A549 (cell line): ENCODE measurements around the gene ABHD5.

Experiments used
- BHLHE40 ChIP-seq: IDR thresholded peaks from 2 replicates; pipeline ENCODE4 v1.6.1; 2012; ENCODE audit warnings: low read depth, low read length, inconsistent platforms
- CBX8 ChIP-seq: fragments of 200-600 bp; sonication (generic); IDR thresholded peaks from 2 replicates; pipeline ENCODE4 v1.6.1; 2016
- CEBPB ChIP-seq, 2 experiments: fragments of >200 bp in 1 of 2; sonication (Bioruptor Twin) in 1 of 2; formaldehyde crosslinking in 1 of 2; IDR thresholded peaks; 2 replicates each; pipeline ENCODE4 v1.6.1; 2012 to 2016
- CTCF ChIP-seq: fragments of >200 bp; sonication (Bioruptor Twin); formaldehyde crosslinking; IDR thresholded peaks from 3 replicates; pipeline ENCODE4 v1.5.1; 2016
- ELK1 ChIP-seq: fragments of 150-350 bp; IDR thresholded peaks from 2 replicates; pipeline ENCODE4 v1.6.1; 2014; ENCODE audit warnings: low read depth, mild to moderate bottlenecking, low read length
- EP300 ChIP-seq, 2 experiments: fragments of >200 bp; sonication (Bioruptor Twin); formaldehyde crosslinking; IDR thresholded peaks; 2 replicates in 1 of 2; 3 replicates in 1 of 2; pipeline ENCODE4 v1.6.1; 2016 to 2017
- GATA3 ChIP-seq: IDR thresholded peaks from 2 replicates; pipeline ENCODE4 v1.6.1; 2012; ENCODE audit warnings: borderline replicate concordance
- KDM5A ChIP-seq: fragments of 200-600 bp; sonication (generic); IDR thresholded peaks from 2 replicates; pipeline ENCODE4 v1.6.1; 2016; ENCODE audit warnings: antibody characterized with exemption, mild to moderate bottlenecking
- POLR2A ChIP-seq: IDR thresholded peaks from 2 replicates; pipeline ENCODE4 v1.6.1; 2012; ENCODE audit warnings: mild to moderate bottlenecking, low read length
- REST ChIP-seq: fragments of 200-600 bp; sonication (generic); IDR thresholded peaks from 2 replicates; pipeline ENCODE4 v1.6.1; 2016; ENCODE audit warnings: antibody characterized with exemption, mild to moderate bottlenecking, moderate library complexity
- RFX5 ChIP-seq: fragments of 450-650 bp; IDR thresholded peaks from 2 replicates; pipeline ENCODE4 v1.7.1; 2014; ENCODE audit warnings: antibody characterized with exemption, mild to moderate bottlenecking, moderate library complexity
- TP53 ChIP-seq: fragments of 250-450 bp; sonication (Bioruptor Pico); IDR thresholded peaks from 2 replicates; pipeline ENCODE4 v1.5.0; 2021; ENCODE audit warnings: mild to moderate bottlenecking, moderate library complexity
- ZSCAN20 ChIP-seq: fragments of 250-450 bp; sonication (Bioruptor Pico); IDR thresholded peaks from 2 replicates; pipeline ENCODE4 v1.8.0; 2022; ENCODE audit warnings: mild to moderate bottlenecking, moderate library complexity
- TF ChIP-seq, protein P1 (sequence below): fragments of 250-450 bp; sonication (Bioruptor Pico); IDR thresholded peaks from 2 replicates; pipeline ENCODE4 v1.5.0; 2021; ENCODE audit warnings: mild to moderate bottlenecking, moderate library complexity, borderline replicate concordance

- TF ChIP-seq EP300 (IDR thresholded peaks at IDR 0.05) = no peak
- no peak for TF ChIP-seq TP53
- TF ChIP-seq CTCF = no peak
- TF ChIP-seq ELK1 = no peak
- no peak for TF ChIP-seq REST
- no peak for TF ChIP-seq ZSCAN20 (CRISPR knock-in tag)
- TF ChIP-seq GATA3 = no peak
- TF ChIP-seq POLR2A = no peak
- no peak for TF ChIP-seq RFX5
- TF ChIP-seq KDM5A = no peak
- TF ChIP-seq BHLHE40 = no peak
- no peak for TF ChIP-seq CBX8
- TF ChIP-seq CEBPB (IDR thresholded peaks at IDR 0.05) = no peak
- TF ChIP-seq, protein P1, sequence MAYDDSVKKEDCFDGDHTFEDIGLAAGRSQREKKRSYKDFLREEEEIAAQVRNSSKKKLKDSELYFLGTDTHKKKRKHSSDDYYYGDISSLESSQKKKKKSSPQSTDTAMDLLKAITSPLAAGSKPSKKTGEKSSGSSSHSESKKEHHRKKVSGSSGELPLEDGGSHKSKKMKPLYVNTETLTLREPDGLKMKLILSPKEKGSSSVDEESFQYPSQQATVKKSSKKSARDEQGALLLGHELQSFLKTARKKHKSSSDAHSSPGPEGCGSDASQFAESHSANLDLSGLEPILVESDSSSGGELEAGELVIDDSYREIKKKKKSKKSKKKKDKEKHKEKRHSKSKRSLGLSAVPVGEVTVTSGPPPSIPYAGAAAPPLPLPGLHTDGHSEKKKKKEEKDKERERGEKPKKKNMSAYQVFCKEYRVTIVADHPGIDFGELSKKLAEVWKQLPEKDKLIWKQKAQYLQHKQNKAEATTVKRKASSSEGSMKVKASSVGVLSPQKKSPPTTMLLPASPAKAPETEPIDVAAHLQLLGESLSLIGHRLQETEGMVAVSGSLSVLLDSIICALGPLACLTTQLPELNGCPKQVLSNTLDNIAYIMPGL (CRISPR knock-in tag) = no peak
These were observed 49.2 kb upstream of the ABHD5 start for GRCh38 chr3:43641306-43642114.
